ENCODE results near the gene DAB1. TPM values are rescaled to one million over a fixed set of nuclear protein-coding genes. Genes with fewer than 3 reads are reported as not detected.

Gene DAB1
- total RNA-seq, 1 donor from 2014 or later, result not detected

DNA sequence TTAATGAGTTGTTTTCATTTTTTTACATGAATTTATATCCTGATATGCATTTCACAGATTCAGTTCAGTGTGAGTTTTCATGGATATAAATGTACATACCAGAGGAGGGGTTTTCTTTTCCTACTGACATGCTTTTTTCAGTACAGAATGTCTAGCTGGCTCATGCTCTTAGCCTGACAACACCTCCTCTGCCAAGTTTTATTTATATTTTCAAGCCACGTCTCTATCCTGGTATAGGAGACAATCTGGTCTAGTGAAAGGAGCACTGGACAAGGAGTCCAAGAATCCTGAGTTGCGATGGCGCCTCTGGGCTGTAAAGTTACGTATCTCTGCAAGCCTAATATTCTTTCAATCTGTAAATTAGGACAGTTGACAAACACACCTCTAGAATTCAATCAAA, 4.9 kb downstream of the DAB1 start:
- DNase-seq (ENCODE audit: low read depth in 2 of 2), result no peak

DNA sequence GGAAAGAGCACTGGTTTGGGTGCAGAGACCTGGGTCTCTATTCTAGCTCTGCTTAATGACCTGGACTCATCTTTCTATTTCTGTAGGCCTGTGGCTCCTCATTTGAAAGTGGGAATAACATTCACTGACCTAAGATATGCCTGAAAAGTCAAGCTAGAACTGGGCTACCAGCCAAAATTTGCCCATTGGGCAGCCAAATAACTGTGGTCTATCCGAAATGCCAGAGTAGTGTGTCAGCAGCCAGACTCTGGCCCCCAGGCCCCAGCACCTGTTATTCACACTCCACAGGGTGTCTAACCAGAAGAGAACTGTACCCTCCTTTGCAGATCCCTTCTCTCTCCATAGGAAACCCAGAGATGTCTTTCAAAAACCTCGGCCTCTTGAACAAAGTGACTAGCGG, 12.6 kb downstream of the DAB1 start:
- no peak for DNase-seq (ENCODE audit: low read depth in 2 of 2)

DNA sequence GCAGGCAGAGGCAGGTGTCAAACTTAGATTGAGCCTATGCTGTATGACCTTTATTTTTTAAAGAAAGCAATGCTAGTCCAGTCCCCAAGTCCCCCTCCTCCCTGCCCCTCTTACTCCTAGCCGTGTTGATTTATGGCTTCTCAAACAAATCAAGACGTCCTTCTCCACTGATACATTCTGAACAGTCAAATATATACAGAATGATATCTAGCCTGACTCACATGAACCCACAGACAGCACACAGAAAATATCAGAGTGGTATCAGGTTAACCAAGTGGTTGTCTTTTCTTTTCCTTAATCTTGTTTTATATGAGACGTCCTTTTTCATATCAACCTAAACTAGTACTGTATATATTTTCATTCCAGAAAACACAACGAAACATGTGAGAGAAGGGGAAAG, 13.4 kb downstream of the DAB1 start:
- no peak for DNase-seq (ENCODE audit: low read depth in 2 of 2)

GRCh38 chr1:57407928-57408327, 15.9 kb downstream of the DAB1 start:
- DNase-seq (ENCODE audit: low read depth in 2 of 2), result no peak

GRCh38 chr1:57406428-57406970, 17.4 kb downstream of the DAB1 start:
- no peak for DNase-seq (ENCODE audit: low read depth in 2 of 2)

- no peak for DNase-seq (ENCODE audit: low read depth in 2 of 2)
Measured at GRCh38 chr1:57404884-57405283, 19.0 kb downstream of the DAB1 start.

DNA sequence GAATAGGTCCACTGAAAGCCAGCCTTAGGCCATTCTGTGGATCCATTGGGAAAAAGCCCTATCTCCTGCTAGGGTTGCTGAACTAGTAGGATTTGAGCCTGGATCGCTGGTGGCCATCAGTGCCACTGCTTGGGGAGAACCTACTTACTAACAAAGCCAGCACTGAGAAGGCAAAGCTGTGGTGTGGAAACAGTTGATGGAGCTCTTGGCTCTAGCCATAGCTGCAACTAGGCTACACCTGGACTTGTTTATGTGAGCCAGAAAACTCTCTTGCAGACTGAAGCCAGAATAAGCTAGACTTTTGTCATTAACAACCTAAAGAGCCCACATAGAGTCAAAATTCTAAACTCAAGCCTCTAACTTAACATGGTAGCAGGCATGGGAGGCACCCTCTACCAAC, 20.7 kb downstream of the DAB1 start:
- DNase-seq (ENCODE audit: low read depth in 2 of 2), result no peak

DNA sequence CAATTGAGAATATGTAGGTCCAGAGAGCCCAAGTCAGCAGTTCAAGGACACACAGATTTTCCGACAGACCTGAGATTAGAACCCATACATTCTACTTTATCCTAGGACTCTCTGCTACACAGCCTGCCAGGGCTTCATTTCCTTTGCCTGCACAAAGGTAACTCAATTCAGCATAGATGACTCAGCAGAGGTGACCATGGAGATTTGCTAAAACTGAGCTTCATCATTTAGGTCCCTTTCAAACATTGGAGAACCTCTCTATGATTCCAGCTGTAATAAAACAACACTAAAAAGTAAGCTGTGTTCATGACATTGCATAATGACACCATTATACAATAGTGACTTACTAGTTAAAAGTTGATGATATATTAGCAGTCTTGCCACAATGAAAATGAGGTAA, 22.2 kb downstream of the DAB1 start:
- DNase-seq (ENCODE audit: low read depth in 2 of 2), result no peak

DNA sequence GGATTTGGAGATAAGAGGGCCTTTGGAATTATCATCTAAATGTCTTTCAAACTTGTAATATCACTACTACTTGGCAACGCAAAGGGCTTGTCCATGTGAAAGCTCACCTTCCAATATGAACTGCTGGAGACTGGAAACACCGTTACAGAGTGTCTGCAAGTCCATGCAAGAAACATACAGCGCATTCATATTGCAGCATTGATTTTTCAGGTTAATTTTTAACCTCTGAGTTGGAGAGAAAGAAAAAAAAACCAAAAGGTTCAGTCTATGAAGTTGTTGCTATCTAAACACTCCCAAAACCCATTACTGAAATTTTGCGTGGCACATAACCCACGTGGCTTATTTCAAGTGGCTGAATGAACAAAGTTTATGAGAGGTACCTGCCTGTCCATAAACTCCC, 23.8 kb downstream of the DAB1 start:
- DNase-seq (ENCODE audit: low read depth in 2 of 2), result no peak

- no peak for DNase-seq (ENCODE audit: low read depth in 2 of 2)
Measured at GRCh38 chr1:57393058-57393584, 30.7 kb downstream of the DAB1 start.

DNA sequence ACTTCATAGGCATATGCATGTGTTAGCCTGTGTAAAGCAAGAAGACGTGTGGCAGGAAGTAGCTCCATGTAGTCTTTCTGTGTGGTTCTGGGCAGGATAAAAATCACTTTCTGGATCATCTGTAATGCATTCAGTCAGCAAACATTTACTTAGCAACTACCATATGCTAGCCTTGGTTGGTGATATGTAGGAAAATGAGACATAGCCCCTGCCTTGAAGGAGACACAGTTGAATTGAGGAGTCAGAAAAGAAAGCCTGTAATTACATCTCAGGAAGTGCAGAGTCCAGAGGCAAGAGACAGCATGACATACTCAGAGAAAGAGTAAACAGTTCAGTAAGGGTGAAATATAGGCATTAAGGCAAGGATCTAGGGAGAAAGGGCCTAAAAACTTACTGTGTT, 38.5 kb downstream of the DAB1 start:
- DNase-seq (ENCODE audit: low read depth in 2 of 2), result no peak

DNA sequence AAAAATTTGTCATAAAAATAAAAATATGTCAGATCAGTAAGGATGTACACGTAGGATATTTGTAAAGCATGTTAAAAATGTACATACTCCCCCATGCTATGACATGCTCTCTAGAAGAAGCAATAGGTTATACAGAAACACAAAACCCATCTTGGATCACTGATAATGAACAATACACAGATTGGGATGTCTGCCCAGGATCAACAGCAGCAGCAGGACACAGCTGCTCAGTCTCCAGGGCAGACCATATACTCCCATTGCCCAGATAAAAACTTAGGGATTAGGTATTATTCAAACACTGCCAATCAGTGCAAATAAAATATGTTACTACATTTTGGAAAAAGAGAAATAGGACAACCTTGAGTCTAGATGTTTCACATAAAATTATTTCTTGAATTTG, 39.0 kb downstream of the DAB1 start:
- no peak for DNase-seq (ENCODE audit: low read depth in 2 of 2)

DNA sequence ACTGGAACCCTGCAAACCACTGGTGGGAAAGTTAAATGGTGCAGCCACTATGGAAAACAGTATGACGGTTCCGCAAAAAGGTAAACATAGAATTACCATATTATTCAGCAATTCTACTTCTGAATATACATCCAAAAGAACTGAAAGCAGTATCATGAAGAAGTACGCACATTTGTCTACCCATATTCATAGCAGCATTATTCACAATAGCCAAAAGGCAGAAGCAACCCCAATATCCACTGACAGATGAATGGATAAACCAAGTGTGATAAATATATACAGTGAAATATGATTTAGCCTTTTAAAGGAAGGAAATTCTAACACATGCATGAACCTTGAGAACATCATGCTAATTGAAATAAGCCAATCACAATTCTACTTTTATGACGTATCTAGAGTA, 39.6 kb downstream of the DAB1 start:
- no peak for DNase-seq (ENCODE audit: low read depth in 2 of 2)

DNA sequence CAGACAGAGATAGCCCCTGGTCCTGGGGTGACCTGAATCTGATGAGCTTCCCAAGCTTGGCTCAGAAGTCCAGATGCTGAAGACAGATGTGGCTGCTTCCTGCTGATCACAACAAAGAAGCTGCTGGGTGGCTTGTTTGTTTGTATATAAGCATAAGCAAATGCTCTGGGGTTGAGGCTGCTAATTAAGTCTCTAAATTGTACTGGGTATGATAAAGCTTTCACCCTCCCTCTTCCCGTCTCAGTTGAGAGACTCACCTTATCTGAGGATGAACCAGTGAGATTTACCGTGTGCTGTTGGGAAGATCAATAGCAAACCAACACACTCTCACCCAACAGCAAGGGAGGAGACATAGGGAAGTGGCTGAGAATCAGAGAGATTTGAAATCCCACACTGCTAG, 42.0 kb downstream of the DAB1 start:
- DNase-seq (ENCODE audit: low read depth in 2 of 2), result no peak

DNA sequence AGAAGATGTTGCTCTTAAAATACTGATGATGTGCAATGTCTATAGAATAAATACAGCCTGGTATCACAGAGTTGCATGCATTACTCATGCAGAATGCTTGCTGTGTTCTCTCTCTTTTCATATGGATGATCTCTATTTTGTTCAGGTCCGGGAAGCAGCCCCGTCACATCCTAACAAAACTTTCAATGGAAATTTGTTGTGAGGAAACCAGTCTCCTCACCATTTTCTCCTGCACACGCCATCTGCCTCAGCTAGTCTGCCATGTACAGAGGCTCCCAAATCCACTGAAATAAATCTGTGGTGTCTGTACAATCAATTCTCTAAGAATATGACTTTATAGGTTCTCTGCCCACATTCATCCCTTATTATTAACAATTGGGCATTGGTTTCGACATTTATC, 42.4 kb downstream of the DAB1 start:
- no peak for DNase-seq (ENCODE audit: low read depth in 2 of 2)

DNA sequence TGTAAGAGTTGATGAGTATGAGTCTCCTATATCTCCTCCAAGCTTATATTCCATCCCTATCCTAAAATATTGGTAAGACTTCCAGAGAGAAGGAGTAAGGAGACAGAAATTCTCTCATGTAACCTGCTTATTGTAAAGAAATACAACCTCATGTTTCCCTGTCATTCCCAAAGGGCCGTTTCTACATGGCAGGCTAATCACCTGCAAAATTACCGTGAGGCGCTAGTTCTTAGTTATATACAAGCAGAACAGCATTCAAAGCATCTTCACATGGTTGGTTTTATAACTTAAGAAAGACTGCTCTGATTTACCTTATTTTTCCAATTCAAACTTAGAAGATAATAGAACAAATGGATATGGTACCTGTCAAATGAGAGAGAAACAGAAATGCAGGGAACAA, 42.9 kb downstream of the DAB1 start:
- no peak for DNase-seq (ENCODE audit: low read depth in 2 of 2)

DNA sequence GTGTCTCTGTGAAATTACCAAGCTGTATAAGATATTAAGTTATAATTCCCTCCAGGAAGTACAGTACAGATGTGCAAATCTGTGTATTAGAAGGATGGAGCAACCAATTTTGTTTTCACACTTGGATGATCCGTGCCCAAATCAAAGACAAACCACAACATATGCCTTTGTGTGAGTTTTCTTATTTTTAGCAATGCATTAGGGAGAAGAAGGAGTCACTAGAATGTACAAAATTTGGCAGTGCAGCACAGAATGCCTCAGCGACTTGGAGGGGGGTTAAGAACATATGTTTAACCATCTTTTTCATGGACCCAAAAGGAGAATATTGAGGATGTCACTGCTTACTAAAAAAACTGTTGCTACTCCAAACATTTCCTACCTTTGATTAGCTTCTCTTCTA, 45.3 kb downstream of the DAB1 start:
- no peak for DNase-seq (ENCODE audit: low read depth in 2 of 2)

- DNase-seq (ENCODE audit: low read depth in 2 of 2), result no peak
Measured at GRCh38 chr1:57377339-57378139, 46.3 kb downstream of the DAB1 start.

DNA sequence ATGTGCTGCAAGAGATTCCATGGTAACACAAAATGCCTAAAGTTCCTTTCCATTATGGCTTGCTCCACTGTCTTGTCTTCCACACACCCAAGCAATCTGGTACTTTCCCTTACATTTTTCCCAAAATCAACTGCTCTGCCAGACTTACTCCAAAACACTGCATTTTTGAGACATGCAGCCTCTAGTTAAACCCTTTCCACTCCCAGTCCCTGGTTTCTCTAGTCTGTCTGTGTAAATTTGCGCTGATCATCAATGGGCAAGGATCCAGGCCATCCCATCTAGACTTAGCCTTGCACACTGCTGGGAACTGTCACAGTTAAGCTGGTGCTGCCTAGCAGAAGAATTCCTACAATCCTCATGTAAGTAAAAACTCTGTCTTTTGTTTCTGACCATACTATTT, 47.8 kb downstream of the DAB1 start:
- DNase-seq (ENCODE audit: low read depth in 2 of 2), result no peak

- no peak for DNase-seq (ENCODE audit: low read depth in 2 of 2)
Measured at GRCh38 chr1:57369889-57370288, 54.0 kb downstream of the DAB1 start.

DNA sequence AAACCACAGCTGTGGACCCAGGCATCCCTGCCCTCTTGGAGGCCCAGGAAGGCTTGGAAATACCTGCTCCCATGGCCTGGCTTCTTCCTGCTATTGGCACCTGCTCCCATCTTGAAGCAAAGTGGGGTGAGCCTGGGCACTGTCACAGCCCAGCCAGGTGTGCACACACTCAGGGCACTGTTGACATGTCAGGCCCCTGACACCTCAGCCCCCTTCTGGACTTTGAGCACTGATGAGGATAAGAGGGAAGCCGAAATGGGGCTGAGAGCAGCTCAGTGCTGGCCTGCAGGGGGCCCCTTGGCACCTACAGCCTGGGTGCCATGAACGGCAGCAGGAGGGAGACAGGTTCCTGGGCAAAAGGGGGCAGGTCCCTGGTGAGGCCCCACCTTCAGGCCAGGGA, 55.9 kb downstream of the DAB1 start:
- no peak for DNase-seq (ENCODE audit: low read depth in 2 of 2)

DNA sequence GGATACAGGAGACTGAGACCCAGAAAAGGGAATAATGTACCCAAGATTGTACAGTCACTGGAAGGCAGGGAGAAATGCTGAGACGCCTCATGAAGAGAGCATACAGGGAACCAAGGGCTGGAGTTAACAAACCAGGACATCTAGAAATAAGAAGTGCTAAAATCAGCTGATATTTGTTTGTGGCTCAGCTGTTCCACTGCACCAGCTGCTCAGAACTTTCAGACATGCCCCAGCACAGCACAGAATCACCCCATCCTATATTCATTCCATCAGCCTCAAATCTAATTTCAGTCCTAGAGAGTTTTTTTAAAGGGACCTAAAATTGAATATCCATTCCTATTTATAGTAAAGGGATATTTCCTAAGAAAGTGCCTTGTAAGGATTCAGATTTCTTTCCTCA, 60.2 kb downstream of the DAB1 start:
- DNase-seq (ENCODE audit: low read depth in 2 of 2), result no peak

DNA sequence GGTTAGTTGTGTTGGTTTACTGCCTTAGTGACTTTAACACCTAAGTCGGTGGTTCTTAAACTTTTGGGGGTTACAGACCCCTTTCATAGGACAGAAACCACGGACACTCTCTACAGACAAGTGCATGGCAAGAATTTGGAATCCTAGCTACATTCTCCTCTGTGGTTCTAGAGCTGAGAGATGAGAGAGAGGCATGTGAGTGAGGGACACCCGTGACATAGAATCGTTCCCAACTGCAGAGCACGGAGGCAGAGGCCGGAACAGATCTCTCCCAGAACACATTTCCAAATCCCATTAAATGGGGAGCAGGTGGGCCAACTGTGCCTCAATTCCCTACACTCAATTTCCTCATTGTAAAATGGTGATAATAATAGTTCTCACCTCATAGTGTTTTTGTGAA, 60.7 kb downstream of the DAB1 start:
- no peak for DNase-seq (ENCODE audit: low read depth in 2 of 2)

Measured in lung microvascular endothelial cell (primary cell).